GM18505 (cell line): ENCODE measurements around the gene DDI1.

Experiments used
- ATAC-seq: cut with Tn5 transposase; IDR thresholded peaks from one replicate; pipeline ENCODE4 v1.9.1; 2021; ENCODE audit not compliant: unreplicated experiment
- POLR2A ChIP-seq: IDR thresholded peaks from 4 replicates; pipeline ENCODE4 v1.6.1; 2011; ENCODE audit warnings: borderline replicate concordance; ENCODE audit not compliant: insufficient read depth, insufficient read length; ENCODE audit errors: extremely low read depth

Gene DDI1

GRCh38 chr11:104075706-104076105 lies 39.3 kb downstream of the DDI1 start:
- no peak for ATAC-seq
- no peak for TF ChIP-seq POLR2A

- no peak for TF ChIP-seq POLR2A
- no peak for ATAC-seq
Observed at GRCh38 chr11:104076455-104076854, 40.0 kb downstream of the DDI1 start.

GRCh38 chr11:104078245-104078644 lies 41.8 kb downstream of the DDI1 start:
- no peak for TF ChIP-seq POLR2A
- ATAC-seq, result no peak

- TF ChIP-seq POLR2A, result no peak
- no peak for ATAC-seq
Observed at GRCh38 chr11:104078995-104079394, 42.6 kb downstream of the DDI1 start.

- no peak for TF ChIP-seq POLR2A
- no peak for ATAC-seq
Observed at GRCh38 chr11:104086621-104087020, 50.2 kb downstream of the DDI1 start.
